Panc1 (cell line): ENCODE data around the gene EHBP1.

Source experiments
- POLR2AphosphoS5 ChIP-seq: IDR thresholded peaks from 2 replicates; pipeline ENCODE4 v1.6.1; 2012; ENCODE audit warnings: mild to moderate bottlenecking, low read depth, low read length, moderate library complexity
- REST ChIP-seq, 2 experiments: IDR thresholded peaks; 2 replicates each; pipeline ENCODE4 v1.6.1; 2011 to 2012; ENCODE audit warnings: low read depth in 2 of 2, control low read depth in 1 of 2, low read length in 1 of 2, mild to moderate bottlenecking in 1 of 2, moderate library complexity in 1 of 2; ENCODE audit not compliant: insufficient read depth in 1 of 2
- SIN3A ChIP-seq: IDR thresholded peaks from 2 replicates; pipeline ENCODE4 v1.6.1; 2012; ENCODE audit warnings: low read depth, mild to moderate bottlenecking, low read length, moderate library complexity, borderline replicate concordance; ENCODE audit not compliant: insufficient read depth
- TCF7L2 ChIP-seq: IDR thresholded peaks from 2 replicates; pipeline ENCODE4 v1.6.1; 2011; ENCODE audit warnings: mild to moderate bottlenecking, low read depth, low read length, inconsistent platforms
- TF ChIP-seq, protein P1 (sequence below): fragments of 450-650 bp; IDR thresholded peaks from 2 replicates; pipeline ENCODE4 v1.5.1; 2017; ENCODE audit warnings: mild to moderate bottlenecking

- TF ChIP-seq, protein P1, sequence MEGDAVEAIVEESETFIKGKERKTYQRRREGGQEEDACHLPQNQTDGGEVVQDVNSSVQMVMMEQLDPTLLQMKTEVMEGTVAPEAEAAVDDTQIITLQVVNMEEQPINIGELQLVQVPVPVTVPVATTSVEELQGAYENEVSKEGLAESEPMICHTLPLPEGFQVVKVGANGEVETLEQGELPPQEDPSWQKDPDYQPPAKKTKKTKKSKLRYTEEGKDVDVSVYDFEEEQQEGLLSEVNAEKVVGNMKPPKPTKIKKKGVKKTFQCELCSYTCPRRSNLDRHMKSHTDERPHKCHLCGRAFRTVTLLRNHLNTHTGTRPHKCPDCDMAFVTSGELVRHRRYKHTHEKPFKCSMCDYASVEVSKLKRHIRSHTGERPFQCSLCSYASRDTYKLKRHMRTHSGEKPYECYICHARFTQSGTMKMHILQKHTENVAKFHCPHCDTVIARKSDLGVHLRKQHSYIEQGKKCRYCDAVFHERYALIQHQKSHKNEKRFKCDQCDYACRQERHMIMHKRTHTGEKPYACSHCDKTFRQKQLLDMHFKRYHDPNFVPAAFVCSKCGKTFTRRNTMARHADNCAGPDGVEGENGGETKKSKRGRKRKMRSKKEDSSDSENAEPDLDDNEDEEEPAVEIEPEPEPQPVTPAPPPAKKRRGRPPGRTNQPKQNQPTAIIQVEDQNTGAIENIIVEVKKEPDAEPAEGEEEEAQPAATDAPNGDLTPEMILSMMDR: no peak
- TF ChIP-seq SIN3A (no peak), POLR2AphosphoS5 (no peak), TCF7L2 (no peak), REST (IDR thresholded peaks at IDR 0.05; ENCODE audit: insufficient read depth in 1 of 2, low read depth in 2 of 2, low read length in 1 of 2) (no peak)
These were observed 262.7 kb downstream of the EHBP1 start for GRCh38 chr2:62968168-62968567.
